GM21786 (cell line): ENCODE results near the gene RPS6KB1.
"Not testable (repeated sequence)": the region's sequence is repeated elsewhere in the genome, so short reads cannot be mapped to it uniquely, and the experiment has no call there.

Experiments
- ATAC-seq: cut with Tn5 transposase; IDR thresholded peaks from one replicate; pipeline ENCODE4 v1.9.1; 2021; ENCODE audit not compliant: unreplicated experiment

The RPS6KB1 gene

GRCh38 chr17:59940697-59941096 lies 47.8 kb downstream of the RPS6KB1 start:
- not testable (repeated sequence) for ATAC-seq

GRCh38 chr17:59941131-59941530 lies 48.2 kb downstream of the RPS6KB1 start:
- ATAC-seq: no peak

DNA sequence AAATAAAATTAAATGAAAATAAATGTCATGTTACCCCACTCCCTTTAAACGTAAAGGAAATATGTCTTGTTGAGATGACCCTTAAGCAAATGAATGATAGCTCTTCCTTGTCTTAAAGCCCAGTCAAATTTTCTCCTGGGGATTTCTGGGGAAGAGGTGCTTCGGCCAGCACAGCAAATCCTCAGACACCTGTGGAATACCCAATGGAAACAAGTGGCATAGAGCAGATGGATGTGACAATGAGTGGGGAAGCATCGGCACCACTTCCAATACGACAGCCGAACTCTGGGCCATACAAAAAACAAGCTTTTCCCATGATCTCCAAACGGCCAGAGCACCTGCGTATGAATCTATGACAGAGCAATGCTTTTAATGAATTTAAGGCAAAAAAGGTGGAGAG lies 53.5 kb downstream of the RPS6KB1 start:
- ATAC-seq: not testable (repeated sequence)

DNA sequence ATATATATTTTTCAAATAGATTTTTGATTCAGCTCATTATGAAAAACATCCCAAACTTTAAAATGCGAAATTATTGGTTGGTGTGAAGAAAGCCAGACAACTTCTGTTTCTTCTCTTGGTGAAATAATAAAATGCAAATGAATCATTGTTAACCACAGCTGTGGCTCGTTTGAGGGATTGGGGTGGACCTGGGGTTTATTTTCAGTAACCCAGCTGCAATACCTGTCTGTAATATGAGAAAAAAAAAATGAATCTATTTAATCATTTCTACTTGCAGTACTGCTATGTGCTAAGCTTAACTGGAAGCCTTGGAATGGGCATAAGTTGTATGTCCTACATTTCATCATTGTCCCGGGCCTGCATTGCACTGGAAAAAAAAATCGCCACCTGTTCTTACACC lies 54.4 kb downstream of the RPS6KB1 start:
- not testable (repeated sequence) for ATAC-seq

DNA sequence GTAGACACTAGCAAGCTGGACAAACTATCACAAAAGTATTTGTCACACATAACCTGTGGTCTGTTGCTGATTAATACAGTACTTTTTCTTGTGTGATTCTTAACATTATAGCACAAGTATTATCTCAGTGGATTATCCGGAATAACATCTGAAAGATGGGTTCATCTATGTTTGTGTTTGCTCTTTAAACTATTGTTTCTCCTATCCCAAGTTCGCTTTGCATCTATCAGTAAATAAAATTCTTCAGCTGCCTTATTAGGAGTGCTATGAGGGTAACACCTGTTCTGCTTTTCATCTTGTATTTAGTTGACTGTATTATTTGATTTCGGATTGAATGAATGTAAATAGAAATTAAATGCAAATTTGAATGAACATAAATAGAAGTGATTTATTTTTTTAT lies 57.1 kb downstream of the RPS6KB1 start:
- no peak for ATAC-seq

DNA sequence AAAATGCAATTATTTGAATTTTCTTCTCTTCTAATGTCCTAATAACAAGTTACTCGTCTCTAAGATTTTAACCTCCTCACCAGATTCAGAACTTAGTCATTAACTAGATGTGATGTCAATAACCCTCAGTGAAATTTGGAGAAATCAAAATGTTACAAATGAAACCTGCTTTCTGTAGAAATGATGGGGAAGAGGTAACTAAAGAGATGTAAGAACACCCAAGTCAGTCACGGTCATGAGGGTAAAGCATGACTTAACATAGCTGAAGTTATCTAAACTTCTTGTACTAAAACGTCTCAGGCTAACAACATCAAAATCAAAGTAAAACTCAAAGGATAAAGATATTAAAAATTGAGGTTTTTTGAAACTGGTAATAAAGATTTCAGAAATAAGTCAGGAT lies 61.9 kb downstream of the RPS6KB1 start:
- no peak for ATAC-seq

GRCh38 chr17:59959574-59959973 lies 66.7 kb downstream of the RPS6KB1 start:
- not testable (repeated sequence) for ATAC-seq

GRCh38 chr17:59962739-59963318 lies 69.9 kb downstream of the RPS6KB1 start:
- ATAC-seq: no peak

- peak; percentile 46 for ATAC-seq
Measured at GRCh38 chr17:59963738-59964481, 71.0 kb downstream of the RPS6KB1 start.

DNA sequence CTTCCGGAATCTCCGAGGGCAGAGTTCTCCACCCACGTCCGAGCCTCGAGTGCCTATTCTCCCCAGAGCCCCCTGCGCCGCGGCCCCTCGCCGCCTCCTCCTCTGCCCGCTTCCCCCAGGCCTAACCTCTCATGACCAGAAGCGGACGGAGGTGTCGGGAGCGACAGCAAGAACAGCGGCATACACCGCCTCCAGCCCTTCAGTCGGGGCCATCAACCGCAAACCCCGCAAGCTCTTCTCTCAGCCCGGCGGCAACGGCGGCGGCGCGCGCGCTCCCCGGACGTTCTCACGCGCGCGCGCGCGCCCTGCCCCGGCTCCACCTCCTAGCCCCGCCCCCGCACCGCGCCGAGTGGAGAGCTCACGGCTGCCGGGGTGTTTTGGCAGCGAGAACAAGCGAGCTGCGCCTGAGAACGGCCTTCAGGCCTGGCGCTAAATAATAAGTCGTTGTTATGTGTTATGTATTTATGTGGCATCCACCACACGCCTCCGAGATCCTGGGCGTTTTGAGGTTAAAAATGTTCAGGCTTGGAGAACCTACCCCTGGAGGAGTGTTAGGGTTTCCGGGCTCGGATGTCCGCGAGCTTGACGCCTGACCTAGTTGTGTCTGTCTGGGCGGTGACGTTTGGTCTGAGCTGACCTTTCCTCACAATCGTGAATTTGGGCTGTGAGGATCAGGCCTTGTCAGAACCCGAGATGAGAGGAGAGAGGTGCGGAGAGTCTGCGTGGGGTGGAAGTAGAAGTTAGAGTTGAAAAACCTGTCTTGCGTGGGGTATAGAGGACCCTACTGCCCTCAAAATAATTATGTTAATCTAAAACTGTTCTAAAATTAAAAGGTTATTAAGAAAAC lies 71.8 kb downstream of the RPS6KB1 start, which contains the start of gene RNFT1:
Gene RNFT1 (minus strand): TSS at position 259 of the 847 bp plus-strand sequence. CDS start 77 bp downstream, at position 182.
- ATAC-seq: peak; percentile 67

GRCh38 chr17:59971771-59972170 lies 78.8 kb downstream of the RPS6KB1 start:
- not testable (repeated sequence) for ATAC-seq

- ATAC-seq: no peak
Measured at GRCh38 chr17:59972778-59973177, 79.9 kb downstream of the RPS6KB1 start.

DNA sequence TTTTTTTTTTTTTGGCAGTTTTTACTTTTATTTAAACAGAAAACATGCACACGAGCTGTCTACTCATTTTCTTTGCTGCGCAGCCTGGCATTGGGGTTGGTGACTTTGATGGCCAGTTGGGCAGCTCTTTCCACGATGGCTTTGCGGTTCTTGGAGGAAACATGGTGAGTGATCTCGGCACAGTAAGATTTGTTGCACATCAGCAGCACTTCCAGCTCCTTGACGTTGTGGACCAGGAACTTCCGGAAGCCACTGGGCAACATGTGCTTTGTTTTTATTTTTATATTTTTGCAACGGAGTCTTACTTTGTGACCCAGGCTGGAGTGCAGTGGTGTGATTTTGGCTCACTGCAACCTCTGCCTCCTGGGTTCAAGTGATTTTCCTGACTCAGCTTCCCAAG lies 80.6 kb downstream of the RPS6KB1 start:
- ATAC-seq: not testable (repeated sequence)

- ATAC-seq: not testable (repeated sequence)
Measured at GRCh38 chr17:59975166-59975565, 82.2 kb downstream of the RPS6KB1 start.

- not testable (repeated sequence) for ATAC-seq
Measured at GRCh38 chr17:59996608-59997007, 103.7 kb downstream of the RPS6KB1 start.
